IMR-90 (cell line): ENCODE data around the gene HNRNPCL2. TPM values are rescaled to one million over a fixed set of nuclear protein-coding genes. Genes with fewer than 3 reads are reported as not detected.

Source experiments
- polyA plus RNA-seq, 3 experiments: library from polyadenylated mRNA; depleted of rRNA; stranded (reverse); fragments of >200 nt; gene quantifications; 2 replicates each; pipeline ENCODE4 v1.2.3, GENCODE V29; 2012; ENCODE audit warnings: low replicate concordance in 1 of 3
- total RNA-seq: library from RNA; depleted of rRNA; stranded (reverse); fragments of >200 nt; gene quantifications from 2 replicates; pipeline ENCODE4 v1.2.3, GENCODE V29; 2012; rRNA removed

Gene HNRNPCL2
- total and polyA plus RNA-seq, 2 of the 4 experiments (the other 2 are of a cell fraction) = not detected

Other genes starting within 250 kb of the HNRNPCL2 start
- not detected in 2 replicates for gene PRAMEF4, start 230.7 kb downstream of the HNRNPCL2 start, total RNA-seq
- gene PRAMEF4, start 230.7 kb downstream of the HNRNPCL2 start, polyA plus RNA-seq (2012; rRNA removed) = not detected in 2 replicates
- not detected in 2 replicates for gene PRAMEF10, start 218.6 kb downstream of the HNRNPCL2 start, total RNA-seq
- gene PRAMEF10, start 218.6 kb downstream of the HNRNPCL2 start, polyA plus RNA-seq (2012; rRNA removed) = not detected in 2 replicates
- not detected in 2 replicates for gene PRAMEF7, start 200.2 kb downstream of the HNRNPCL2 start, total RNA-seq
- not detected in 2 replicates for gene PRAMEF7, start 200.2 kb downstream of the HNRNPCL2 start, polyA plus RNA-seq (2012; rRNA removed)
- not detected in 2 replicates for gene PRAMEF6, start 169.3 kb downstream of the HNRNPCL2 start, total RNA-seq
- gene PRAMEF6, start 169.3 kb downstream of the HNRNPCL2 start, polyA plus RNA-seq (2012; rRNA removed) = not detected in 2 replicates
- gene PRAMEF27, start 60.3 kb downstream of the HNRNPCL2 start, total RNA-seq = not detected in 2 replicates
- not detected in 2 replicates for gene PRAMEF27, start 60.3 kb downstream of the HNRNPCL2 start, polyA plus RNA-seq (2012; rRNA removed)
- not detected in 2 replicates for gene HNRNPCL3, start 56.1 kb downstream of the HNRNPCL2 start, total RNA-seq
- not detected in 2 replicates for gene HNRNPCL3, start 56.1 kb downstream of the HNRNPCL2 start, polyA plus RNA-seq (2012; rRNA removed)
- gene PRAMEF25, start 46.1 kb downstream of the HNRNPCL2 start, total RNA-seq = not detected in 2 replicates
- gene PRAMEF25, start 46.1 kb downstream of the HNRNPCL2 start, polyA plus RNA-seq (2012; rRNA removed) = not detected in 2 replicates
- gene PRAMEF26, start 39.2 kb upstream of the HNRNPCL2 start, total RNA-seq = not detected in 2 replicates
- not detected in 2 replicates for gene PRAMEF26, start 39.2 kb upstream of the HNRNPCL2 start, polyA plus RNA-seq (2012; rRNA removed)
- not detected in 2 replicates for gene HNRNPCL4, start 48.8 kb upstream of the HNRNPCL2 start, total RNA-seq
- gene HNRNPCL4, start 48.8 kb upstream of the HNRNPCL2 start, polyA plus RNA-seq (2012; rRNA removed) = not detected in 2 replicates
- not detected in 2 replicates for gene PRAMEF9, start 55.0 kb upstream of the HNRNPCL2 start, total RNA-seq
- gene PRAMEF9, start 55.0 kb upstream of the HNRNPCL2 start, polyA plus RNA-seq (2012; rRNA removed) = not detected in 2 replicates
- not detected in 2 replicates for gene PRAMEF13, start 84.6 kb upstream of the HNRNPCL2 start, total RNA-seq
- gene PRAMEF13, start 84.6 kb upstream of the HNRNPCL2 start, polyA plus RNA-seq (2012; rRNA removed) = not detected in 2 replicates
- gene PRAMEF18, start 109.3 kb upstream of the HNRNPCL2 start, total RNA-seq = not detected in 2 replicates
- gene PRAMEF18, start 109.3 kb upstream of the HNRNPCL2 start, polyA plus RNA-seq (2012; rRNA removed) = not detected in 2 replicates
- gene PRAMEF5, start 137.3 kb upstream of the HNRNPCL2 start, total RNA-seq = not detected in 2 replicates
- gene PRAMEF5, start 137.3 kb upstream of the HNRNPCL2 start, polyA plus RNA-seq (2012; rRNA removed) = not detected in 2 replicates
- gene PRAMEF8, start 168.3 kb upstream of the HNRNPCL2 start, total RNA-seq = not detected in 2 replicates
- not detected in 2 replicates for gene PRAMEF8, start 168.3 kb upstream of the HNRNPCL2 start, polyA plus RNA-seq (2012; rRNA removed)
- gene PRAMEF33, start 186.7 kb upstream of the HNRNPCL2 start, total RNA-seq = not detected in 2 replicates
- gene PRAMEF33, start 186.7 kb upstream of the HNRNPCL2 start, polyA plus RNA-seq (2012; rRNA removed) = not detected in 2 replicates
- gene PRAMEF15, start 198.7 kb upstream of the HNRNPCL2 start, total RNA-seq = not detected in 2 replicates
- gene PRAMEF15, start 198.7 kb upstream of the HNRNPCL2 start, polyA plus RNA-seq (2012; rRNA removed) = not detected in 2 replicates
- not detected in 2 replicates for gene PRAMEF14, start 230.3 kb upstream of the HNRNPCL2 start, total RNA-seq
- gene PRAMEF14, start 230.3 kb upstream of the HNRNPCL2 start, polyA plus RNA-seq (2012; rRNA removed) = not detected in 2 replicates